Activated B cell treated with CpG ODN at 0.5 μM for 24 hours (primary cell): ENCODE results near the gene TP63. TPM values are rescaled to one million over a fixed set of nuclear protein-coding genes. Genes with fewer than 3 reads are reported as not detected.

Source experiments
- ATAC-seq: fragments of 200-7000 bp; cut with Tn5 transposase; one replicate; pipeline ENCODE4 v1.10.0; 2021; ENCODE audit warnings: low read depth, mild to moderate bottlenecking, moderate library complexity
- CTCF ChIA-PET: fragments of 350-600 bp; sonication (Branson Sonifier 250); formaldehyde crosslinking; loops from one replicate; lab custom pipeline; 2021; ENCODE audit warnings: antibody characterized with exemption; lab: Charles Lee
- POLR2A ChIA-PET: fragments of 350-600 bp; sonication (Branson Sonifier 250); formaldehyde crosslinking; loops from one replicate; lab custom pipeline; 2021; ENCODE audit warnings: antibody characterized with exemption; lab: Charles Lee
- DNase-seq: peaks from one replicate; pipeline ENCODE4 v3.0.0; 2022
- H3K27ac Mint-ChIP-seq: one replicate; pipeline ENCODE4 v1.8.0; 2020; ENCODE audit warnings: mixed read lengths
- H3K27me3 Mint-ChIP-seq: one replicate; pipeline ENCODE4 v1.8.0; 2021; ENCODE audit warnings: mixed read lengths
- H3K36me3 Mint-ChIP-seq: one replicate; pipeline ENCODE4 v1.8.0; 2021; ENCODE audit warnings: low read depth, mixed read lengths
- H3K4me1 Mint-ChIP-seq: one replicate; pipeline ENCODE4 v1.8.0; 2021; ENCODE audit warnings: mixed read lengths
- H3K4me3 Mint-ChIP-seq: one replicate; pipeline ENCODE4 v1.8.0; 2020; ENCODE audit warnings: mild to moderate bottlenecking, mixed read lengths
- H3K9me3 Mint-ChIP-seq: one replicate; pipeline ENCODE4 v1.8.0; 2020; ENCODE audit warnings: mixed read lengths
- CTCF ChIP-seq: fragments of 200-600 bp; IDR thresholded peaks from one replicate; pipeline ENCODE4 v1.8.0; 2022; ENCODE audit warnings: antibody characterized with exemption, mild to moderate bottlenecking
- intact Hi-C: fragments of 100-400 bp; cut with micrococcal nuclease; formaldehyde crosslinking; loops from one replicate; pipeline ENCODE4 v1.15.1; 2024
- total RNA-seq: library from RNA; stranded (reverse); gene quantifications from 2 replicates; pipeline ENCODE4 v1.2.3, GENCODE V29; 2022

The TP63 gene
- total RNA-seq, 1 donor from 2014 or later: 3.9 TPM

- Mint-ChIP-seq H3K36me3 (no peaks in the 10 kb centered on the region), H3K4me1 (peaks cover 3% of the 10 kb centered on the region), H3K27ac (no peak overlapping the region), H3K9me3 (no peaks in the 10 kb centered on the region), H3K27me3 (no peaks in the 10 kb centered on the region), H3K4me3 (no peak overlapping the region)
- intact Hi-C loops: no loop called here
- no peak for DNase-seq
- CTCF ChIA-PET: no interaction called here
- no peak for ATAC-seq
- POLR2A ChIA-PET: no interaction called here
- no peak for TF ChIP-seq CTCF
Observed at GRCh38 chr3:189787191-189787590, 156.0 kb downstream of the TP63 start.

- Mint-ChIP-seq H3K9me3 (no peaks in the 10 kb centered on the region), H3K4me1 (peaks cover 3% of the 10 kb centered on the region), H3K4me3 (no peak overlapping the region), H3K36me3 (no peaks in the 10 kb centered on the region), H3K27me3 (no peaks in the 10 kb centered on the region), H3K27ac (no peak overlapping the region)
- ChIA-PET POLR2A (no interaction called here), CTCF (no interaction called here)
- intact Hi-C loops: no loop called here
- ATAC-seq (no peak), DNase-seq (no peak)
- no peak for TF ChIP-seq CTCF
Observed at GRCh38 chr3:189787632-189788031, 156.4 kb downstream of the TP63 start.

GRCh38 chr3:189789432-189789831 lies 158.2 kb downstream of the TP63 start:
- H3K27ac Mint-ChIP-seq: no peak overlapping the region
- no peak for TF ChIP-seq CTCF
- H3K27me3 Mint-ChIP-seq: no peaks in the 10 kb centered on the region
- DNase-seq (no peak), ATAC-seq (no peak)
- intact Hi-C loops: no loop called here
- H3K9me3 Mint-ChIP-seq: no peaks in the 10 kb centered on the region
- ChIA-PET POLR2A (no interaction called here), CTCF (no interaction called here)
- H3K4me1 Mint-ChIP-seq: peaks cover 3% of the 10 kb centered on the region
- no peak overlapping the region for H3K4me3 Mint-ChIP-seq
- H3K36me3 Mint-ChIP-seq: no peaks in the 10 kb centered on the region

- intact Hi-C loops: no loop called here
- no peak for ATAC-seq
- H3K36me3 Mint-ChIP-seq: no peaks in the 10 kb centered on the region
- ChIA-PET POLR2A (no interaction called here), CTCF (interaction anchor here (0.6 kb wide), 1 partner anchor 42 kb away, joined by 3 read pairs; no protein-coding TSS in a partner anchor)
- no peak overlapping the region for H3K4me3 Mint-ChIP-seq
- no peak for TF ChIP-seq CTCF
- H3K27me3 Mint-ChIP-seq: no peaks in the 10 kb centered on the region
- H3K9me3 Mint-ChIP-seq: no peaks in the 10 kb centered on the region
- no peak for DNase-seq
- H3K27ac Mint-ChIP-seq: no peak overlapping the region
- H3K4me1 Mint-ChIP-seq: peaks cover 3% of the 10 kb centered on the region
Observed at GRCh38 chr3:189790658-189791057, 159.5 kb downstream of the TP63 start.

- POLR2A ChIA-PET: no interaction called here
- H3K4me1 Mint-ChIP-seq: peaks cover 3% of the 10 kb centered on the region
- H3K9me3 Mint-ChIP-seq: no peaks in the 10 kb centered on the region
- no peak for TF ChIP-seq CTCF
- H3K27me3 Mint-ChIP-seq: no peaks in the 10 kb centered on the region
- no peak overlapping the region for H3K4me3 Mint-ChIP-seq
- H3K36me3 Mint-ChIP-seq: no peaks in the 10 kb centered on the region
- intact Hi-C loops: no loop called here
- ATAC-seq: no peak
- no peak overlapping the region for H3K27ac Mint-ChIP-seq
- no peak for DNase-seq
- CTCF ChIA-PET: no interaction called here
Observed at GRCh38 chr3:189792046-189792929, 161.1 kb downstream of the TP63 start.
